K562 (cell line): ENCODE measurements around the gene TMEM270. TPM values are rescaled to one million over a fixed set of nuclear protein-coding genes. Genes with fewer than 3 reads are reported as not detected.

Experiments
- BCLAF1 ChIP-seq, 2 experiments: fragments of 450-650 bp in 1 of 2; IDR thresholded peaks; 2 replicates each; pipeline ENCODE4 v1.6.1; 2011 to 2017; ENCODE audit warnings: low read depth in 2 of 2, antibody characterized with exemption in 1 of 2, borderline replicate concordance in 1 of 2, low read length in 1 of 2, mild to moderate bottlenecking in 1 of 2, mixed read lengths in 1 of 2; ENCODE audit not compliant: control insufficient read depth in 1 of 2
- KAT7 ChIP-seq: sonication (generic); formaldehyde crosslinking; IDR thresholded peaks from 2 replicates; pipeline ENCODE4 v1.8.0; 2022; ENCODE audit warnings: missing genetic modification reagents, mild to moderate bottlenecking, borderline replicate concordance
- PYGO2 ChIP-seq: fragments of 450-650 bp; IDR thresholded peaks from 2 replicates; pipeline ENCODE4 v1.6.1; 2016; ENCODE audit warnings: mild to moderate bottlenecking, missing genetic modification characterization, moderate library complexity, missing compliant biosample characterization
- SMARCA4 ChIP-seq: fragments of 450-650 bp; IDR thresholded peaks from 2 replicates; pipeline ENCODE4 v1.6.1; 2016
- ZBTB40 ChIP-seq, 2 experiments: fragments of 450-650 bp in 1 of 2; sonication (generic) in 1 of 2; formaldehyde crosslinking in 1 of 2; IDR thresholded peaks; 2 replicates each; pipeline versions ENCODE4 v1.7.1 to v1.9.0; 2016 to 2022; ENCODE audit warnings: inconsistent platforms in 1 of 2, mild to moderate bottlenecking in 1 of 2, missing genetic modification reagents in 1 of 2
- ZNF121 ChIP-seq: sonication (generic); formaldehyde crosslinking; conservative IDR thresholded peaks from 2 replicates; pipeline ENCODE4 v1.8.0; 2022; ENCODE audit warnings: missing genetic modification reagents
- ZNF436 ChIP-seq: fragments of 250-450, 450-650 bp; sonication (Bioruptor Pico); formaldehyde crosslinking; IDR thresholded peaks from 2 replicates; pipeline ENCODE4 v1.7.0; 2020; ENCODE audit warnings: mild to moderate bottlenecking
- polyA plus RNA-seq, 8 experiments: library from polyadenylated mRNA; depleted of rRNA in 4 of 8; stranded (reverse) in 5 of 8; unstranded in 3 of 8; fragments of >200 nt; fragmentation: Nextera tagmentation in 2 of 8; fragmentation: Illumina TruSeq in 1 of 8; extraction: Ambion mirVana in 2 of 8; extraction: Trizol in 1 of 8; gene quantifications; 2 replicates each; pipeline versions ENCODE4 v1.2.1 to v1.2.3, GENCODE V29; 2011 to 2014; ENCODE audit warnings: inconsistent platforms in 1 of 8, missing spikeins in 1 of 8
- total RNA-seq, 7 experiments: library from RNA; depleted of rRNA in 6 of 7; stranded (reverse); fragments of >200 nt in 6 of 7; fragmentation: Illumina TruSeq in 2 of 7; extraction: Trizol in 2 of 7; gene quantifications; 2 replicates each; pipeline versions ENCODE4 v1.2.1 to v1.2.3, GENCODE V29; 2011 to 2021; ENCODE audit warnings: low replicate concordance in 1 of 7
- TF ChIP-seq, protein P1 (sequence below), 3 experiments: fragments of 200-800 bp in 1 of 3; fragments of 250-450 bp in 1 of 3; fragments of 450-650 bp in 1 of 3; sonication (Bioruptor Pico) in 1 of 3; sonication (Bioruptor generic) in 1 of 3; formaldehyde crosslinking in 1 of 3; IDR thresholded peaks; 2 replicates each; pipeline versions ENCODE4 v1.6.1 to v1.8.0; 2016 to 2022; ENCODE audit warnings: mild to moderate bottlenecking in 2 of 3, missing genetic modification characterization in 2 of 3, missing compliant biosample characterization in 1 of 3, moderate library complexity in 1 of 3

Gene TMEM270
- total and polyA plus RNA-seq, 9 of the 15 experiments (the other 6 are each of a cell fraction or from before 2014, with no cell fraction given) = not detected

DNA sequence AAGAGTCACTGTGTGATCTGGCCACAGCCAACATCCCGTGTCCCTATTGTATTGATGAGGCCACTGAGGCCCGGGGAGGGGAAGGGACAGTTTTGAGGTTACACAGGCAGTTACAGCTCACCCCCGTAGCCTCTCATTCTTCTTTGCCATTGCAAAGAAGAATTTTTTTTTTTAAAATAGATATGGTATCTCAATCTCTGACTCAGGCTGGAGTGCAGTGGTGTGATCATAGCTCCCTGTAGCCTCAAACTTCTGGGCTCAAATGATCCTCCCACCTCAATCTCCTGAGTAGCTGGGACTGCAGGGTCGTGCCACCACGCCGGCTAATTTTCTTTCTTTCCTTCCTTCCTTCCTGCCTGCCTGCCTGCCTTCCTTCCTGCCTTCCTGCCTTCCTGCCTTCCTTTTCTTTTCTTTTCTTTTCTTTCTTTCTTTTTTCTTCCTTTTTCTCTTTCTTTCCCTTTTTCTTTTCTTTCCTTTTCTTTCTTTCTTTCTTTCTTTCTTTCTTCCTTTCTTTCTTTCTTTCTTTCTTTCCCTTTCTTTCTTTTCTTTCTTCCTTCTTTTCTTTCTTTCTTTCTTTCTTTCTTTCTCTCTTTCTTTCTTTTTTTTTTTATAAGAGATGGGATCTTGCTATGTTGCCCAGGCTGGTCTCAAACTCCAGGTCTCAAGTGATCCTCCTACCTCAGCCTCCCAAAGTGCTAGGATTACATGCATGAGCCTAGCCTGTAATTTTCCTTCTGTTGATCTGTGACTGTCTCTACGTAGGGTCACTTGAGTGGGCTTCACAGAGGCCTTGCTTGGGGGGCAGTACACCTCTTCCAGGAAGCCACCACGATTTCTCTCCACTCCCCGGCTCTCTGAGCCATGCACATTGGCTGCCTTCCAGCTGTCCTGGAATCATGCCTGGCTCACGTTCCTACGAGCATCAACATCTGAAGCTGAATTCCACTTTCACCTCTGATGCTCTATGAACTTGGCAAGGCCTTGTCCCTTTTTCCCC lies 31.3 kb downstream of the TMEM270 start (continued):
- TF ChIP-seq, protein P1, sequence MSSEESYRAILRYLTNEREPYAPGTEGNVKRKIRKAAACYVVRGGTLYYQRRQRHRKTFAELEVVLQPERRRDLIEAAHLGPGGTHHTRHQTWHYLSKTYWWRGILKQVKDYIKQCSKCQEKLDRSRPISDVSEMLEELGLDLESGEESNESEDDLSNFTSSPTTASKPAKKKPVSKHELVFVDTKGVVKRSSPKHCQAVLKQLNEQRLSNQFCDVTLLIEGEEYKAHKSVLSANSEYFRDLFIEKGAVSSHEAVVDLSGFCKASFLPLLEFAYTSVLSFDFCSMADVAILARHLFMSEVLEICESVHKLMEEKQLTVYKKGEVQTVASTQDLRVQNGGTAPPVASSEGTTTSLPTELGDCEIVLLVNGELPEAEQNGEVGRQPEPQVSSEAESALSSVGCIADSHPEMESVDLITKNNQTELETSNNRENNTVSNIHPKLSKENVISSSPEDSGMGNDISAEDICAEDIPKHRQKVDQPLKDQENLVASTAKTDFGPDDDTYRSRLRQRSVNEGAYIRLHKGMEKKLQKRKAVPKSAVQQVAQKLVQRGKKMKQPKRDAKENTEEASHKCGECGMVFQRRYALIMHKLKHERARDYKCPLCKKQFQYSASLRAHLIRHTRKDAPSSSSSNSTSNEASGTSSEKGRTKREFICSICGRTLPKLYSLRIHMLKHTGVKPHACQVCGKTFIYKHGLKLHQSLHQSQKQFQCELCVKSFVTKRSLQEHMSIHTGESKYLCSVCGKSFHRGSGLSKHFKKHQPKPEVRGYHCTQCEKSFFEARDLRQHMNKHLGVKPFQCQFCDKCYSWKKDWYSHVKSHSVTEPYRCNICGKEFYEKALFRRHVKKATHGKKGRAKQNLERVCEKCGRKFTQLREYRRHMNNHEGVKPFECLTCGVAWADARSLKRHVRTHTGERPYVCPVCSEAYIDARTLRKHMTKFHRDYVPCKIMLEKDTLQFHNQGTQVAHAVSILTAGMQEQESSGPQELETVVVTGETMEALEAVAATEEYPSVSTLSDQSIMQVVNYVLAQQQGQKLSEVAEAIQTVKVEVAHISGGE (CRISPR knock-in tag; IDR thresholded peaks at IDR 0.05) = peak in 1 of 3 experiments; percentile 64; a peak in 1 of 6 replicates
- peak; percentile 50 for TF ChIP-seq ZBTB40 (IDR thresholded peaks at IDR 0.05)
- no peak for TF ChIP-seq ZBTB40 (CRISPR knock-in tag; IDR thresholded peaks at IDR 0.05)
- TF ChIP-seq PYGO2 (tag) = no peak
- TF ChIP-seq BCLAF1 (IDR thresholded peaks at IDR 0.05; ENCODE audit: borderline replicate concordance in 1 of 2, control insufficient read depth in 1 of 2, low read depth in 2 of 2, low read length in 1 of 2) = no peak
- peak; percentile 66 for TF ChIP-seq ZNF436 (CRISPR knock-in tag)
- peak; percentile 99 for TF ChIP-seq ZNF121 (CRISPR knock-in tag)
- TF ChIP-seq SMARCA4 = 0 out of 2 replicates have a peak, but pooled peaks have one; percentile 30
- no peak for TF ChIP-seq KAT7 (CRISPR knock-in tag)
